Right lobe of liver (tissue), 6 donors: ENCODE results near the gene NMB. TPM values are rescaled to one million over a fixed set of nuclear protein-coding genes. Genes with fewer than 3 reads are reported as not detected.
A peak's percentile ranks its signal among the peaks of the same experiment; 100 is the strongest.

ENCODE experiments used
- ATAC-seq, 4 donors: fragments of 200-7000 bp; cut with Tn5 transposase; one replicate each; pipeline ENCODE4 v1.9.1; 2020; ENCODE audit warnings: mild to moderate bottlenecking in 4 of 4, moderate library complexity in 4 of 4
- DNase-seq, 3 donors: peaks; one replicate each; pipeline ENCODE4 v3.0.0-alpha.2; 2020
- H3K27ac ChIP-seq, 3 donors: fragments of 200-600 bp; one replicate each; pipeline ENCODE4 v1.8.0; 2022
- H3K27me3 ChIP-seq, 2 donors: fragments of 200-600 bp; one replicate each; pipeline ENCODE4 v1.8.0; 2022
- H3K36me3 ChIP-seq, 4 donors: fragments of 200-600 bp; sonication (generic) in 1 of 4; one replicate each; pipeline versions ENCODE4 v1.5.1 to v1.8.0; 2017 to 2022; ENCODE audit warnings: control low read depth in 1 of 4
- H3K4me1 ChIP-seq, 4 donors: fragments of 200-600 bp; sonication (generic) in 1 of 4; one replicate each; pipeline versions ENCODE4 v1.5.1 to v1.8.0; 2017 to 2022; ENCODE audit warnings: control low read depth in 1 of 4
- H3K4me3 ChIP-seq, 3 donors: fragments of 200-600 bp; one replicate each; pipeline ENCODE4 v1.8.0; 2022
- H3K9me3 ChIP-seq, 4 donors: fragments of 200-600 bp; sonication (generic) in 1 of 4; one replicate each; pipeline versions ENCODE4 v1.5.1 to v1.8.0; 2017 to 2022; ENCODE audit warnings: control low read depth in 1 of 4
- POLR2A ChIP-seq: fragments of 450-650 bp; IDR thresholded peaks from one replicate; pipeline ENCODE4 v1.6.1; 2017; ENCODE audit warnings: antibody characterized with exemption, mild to moderate bottlenecking
- WGBS: methylation state at CpG from one replicate; pipeline ENCODE4 v1.1.6; 2018; ENCODE audit warnings: low coverage, low lambda C conversion rate; ENCODE audit not compliant: insufficient coverage; ENCODE audit errors: missing lambda C conversion rate; 5-methylcytosine and 5-hydroxymethylcytosine counted together
- intact Hi-C, 2 donors: fragments of 100-400 bp; cut with DNase I; formaldehyde crosslinking; loops; one replicate each; pipeline versions ENCODE4 v1.11.2 to v1.14.1; 2022
- total RNA-seq, 6 experiments: library from RNA; depleted of rRNA in 2 of 6; stranded (reverse); fragments of >200 nt in 2 of 6; fragmentation: NEBNext Ultra II Directional in 3 of 6; extraction: Animal tissue kit (Norgen Biotek cat#: 25700) in 3 of 6; gene quantifications; one replicate each; pipeline versions ENCODE4 v1.1.0 to v1.2.4, GENCODE V29; 2016 to 2023
- TF ChIP-seq, protein P1 (sequence below), 4 donors: fragments of 200-600 bp in 3 of 4; fragments of 450-650 bp in 1 of 4; IDR thresholded peaks; one replicate each; pipeline versions ENCODE4 v1.5.1 to v1.8.0; 2016 to 2022; ENCODE audit warnings: antibody characterized with exemption in 4 of 4, mild to moderate bottlenecking in 2 of 4
- donor health status: DM: no; HTN: yes; CAD: no.
- donor health status: DM: no; HTN: no; CAD: no.
- donor health status: DM: no; HTN: no; CAD: no.
- donor health status: DM: no; HTN: yes; CAD: no.
- donor health status: DM: no; HTN: yes; CAD: no.

The NMB gene
- total RNA-seq, 6 experiments from 2014 or later, result 0.76 to 3.8 (median 1.7) TPM

DNA sequence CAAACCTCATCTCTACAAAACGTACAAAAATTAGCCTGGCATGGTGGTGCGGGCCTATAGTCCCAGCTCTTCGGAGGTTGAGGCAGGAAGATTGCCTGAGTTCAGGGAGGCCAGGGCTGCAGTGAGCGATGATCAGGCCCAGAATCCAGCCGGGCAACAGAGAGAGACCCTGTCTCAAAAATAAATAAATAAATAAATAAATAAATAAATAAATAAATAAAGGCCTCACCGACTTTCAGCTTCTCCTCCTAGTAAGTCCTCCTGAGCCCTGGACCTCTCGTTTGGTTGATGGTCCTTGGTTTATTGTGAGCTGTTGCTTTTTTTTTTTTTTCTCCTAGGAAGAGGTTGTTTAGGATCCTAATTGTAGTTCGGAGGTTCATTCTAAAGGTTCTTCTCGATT lies 29.0 kb downstream of the NMB start:
- no peak for ATAC-seq
- H3K9me3 ChIP-seq, result no peaks in the 10 kb centered on the region
- no peaks in the 10 kb centered on the region for H3K27me3 ChIP-seq
- TF ChIP-seq POLR2A, result no peak
- intact Hi-C loops, result no loop called here
- DNase-seq, result no peak
- H3K4me3 ChIP-seq, result no peak overlapping the region
- H3K4me1 ChIP-seq, result peaks cover 0 to 20% (median 7%) of the 10 kb centered on the region in 4 donors
- no peaks in the 10 kb centered on the region for H3K36me3 ChIP-seq
- WGBS, result 84% methylated on average over 9 of the region's 9 CpGs
- H3K27ac ChIP-seq, result no peak overlapping the region

- Histone ChIP-seq H3K36me3 (peaks cover 0 to 15% (median 9%) of the 10 kb centered on the region in 4 donors), H3K4me3 (no peak overlapping the region), H3K4me1 (peaks cover 0 to 1% (median 0%) of the 10 kb centered on the region in 4 donors), H3K27me3 (no peaks in the 10 kb centered on the region), H3K27ac (no peak overlapping the region), H3K9me3 (peaks cover 0 to 12% (median 4%) of the 10 kb centered on the region in 4 donors)
- intact Hi-C loops, result no loop called here
- TF ChIP-seq, protein P1, sequence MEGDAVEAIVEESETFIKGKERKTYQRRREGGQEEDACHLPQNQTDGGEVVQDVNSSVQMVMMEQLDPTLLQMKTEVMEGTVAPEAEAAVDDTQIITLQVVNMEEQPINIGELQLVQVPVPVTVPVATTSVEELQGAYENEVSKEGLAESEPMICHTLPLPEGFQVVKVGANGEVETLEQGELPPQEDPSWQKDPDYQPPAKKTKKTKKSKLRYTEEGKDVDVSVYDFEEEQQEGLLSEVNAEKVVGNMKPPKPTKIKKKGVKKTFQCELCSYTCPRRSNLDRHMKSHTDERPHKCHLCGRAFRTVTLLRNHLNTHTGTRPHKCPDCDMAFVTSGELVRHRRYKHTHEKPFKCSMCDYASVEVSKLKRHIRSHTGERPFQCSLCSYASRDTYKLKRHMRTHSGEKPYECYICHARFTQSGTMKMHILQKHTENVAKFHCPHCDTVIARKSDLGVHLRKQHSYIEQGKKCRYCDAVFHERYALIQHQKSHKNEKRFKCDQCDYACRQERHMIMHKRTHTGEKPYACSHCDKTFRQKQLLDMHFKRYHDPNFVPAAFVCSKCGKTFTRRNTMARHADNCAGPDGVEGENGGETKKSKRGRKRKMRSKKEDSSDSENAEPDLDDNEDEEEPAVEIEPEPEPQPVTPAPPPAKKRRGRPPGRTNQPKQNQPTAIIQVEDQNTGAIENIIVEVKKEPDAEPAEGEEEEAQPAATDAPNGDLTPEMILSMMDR (IDR thresholded peaks at IDR 0.05), result no peak
- no peak for TF ChIP-seq POLR2A
- WGBS, result 50% methylated on average over 1 of the region's 2 CpGs
- DNase-seq, result no peak
- ATAC-seq, result no peak
These were observed 32.9 kb downstream of the NMB start for GRCh38 chr15:84625123-84625522.

DNA sequence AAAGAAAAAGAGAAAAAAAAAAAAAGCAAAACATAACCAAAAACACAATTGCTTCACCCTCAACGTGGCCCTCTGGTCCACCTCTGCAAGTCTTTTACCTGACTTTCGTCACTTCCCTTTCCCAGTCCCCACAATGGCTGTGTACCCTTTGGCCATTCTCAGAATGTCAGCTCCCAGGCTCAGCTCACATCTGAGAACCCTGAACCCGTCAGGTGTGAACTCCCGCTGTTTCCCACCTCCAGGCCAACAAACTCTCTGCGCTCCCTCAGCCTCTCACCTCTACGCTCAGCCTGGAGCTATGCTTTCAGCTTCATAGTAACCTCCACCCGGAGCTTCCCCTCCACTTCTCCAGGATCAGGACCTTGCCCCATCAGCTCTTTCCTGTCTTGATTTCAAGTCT lies 33.6 kb downstream of the NMB start:
- DNase-seq (no peak), ATAC-seq (no peak)
- peaks cover 0 to 15% (median 9%) of the 10 kb centered on the region in 4 donors for H3K36me3 ChIP-seq
- no peak overlapping the region for H3K27ac ChIP-seq
- H3K27me3 ChIP-seq, result no peaks in the 10 kb centered on the region
- no peaks in the 10 kb centered on the region for H3K4me1 ChIP-seq
- WGBS, result 80% methylated on average over 6 of the region's 7 CpGs
- TF ChIP-seq, protein P1 (IDR thresholded peaks at IDR 0.05), result no peak
- TF ChIP-seq POLR2A, result no peak
- peaks cover 0 to 12% (median 4%) of the 10 kb centered on the region in 4 donors for H3K9me3 ChIP-seq
- intact Hi-C loops, result no loop called here
- no peak overlapping the region for H3K4me3 ChIP-seq

DNA sequence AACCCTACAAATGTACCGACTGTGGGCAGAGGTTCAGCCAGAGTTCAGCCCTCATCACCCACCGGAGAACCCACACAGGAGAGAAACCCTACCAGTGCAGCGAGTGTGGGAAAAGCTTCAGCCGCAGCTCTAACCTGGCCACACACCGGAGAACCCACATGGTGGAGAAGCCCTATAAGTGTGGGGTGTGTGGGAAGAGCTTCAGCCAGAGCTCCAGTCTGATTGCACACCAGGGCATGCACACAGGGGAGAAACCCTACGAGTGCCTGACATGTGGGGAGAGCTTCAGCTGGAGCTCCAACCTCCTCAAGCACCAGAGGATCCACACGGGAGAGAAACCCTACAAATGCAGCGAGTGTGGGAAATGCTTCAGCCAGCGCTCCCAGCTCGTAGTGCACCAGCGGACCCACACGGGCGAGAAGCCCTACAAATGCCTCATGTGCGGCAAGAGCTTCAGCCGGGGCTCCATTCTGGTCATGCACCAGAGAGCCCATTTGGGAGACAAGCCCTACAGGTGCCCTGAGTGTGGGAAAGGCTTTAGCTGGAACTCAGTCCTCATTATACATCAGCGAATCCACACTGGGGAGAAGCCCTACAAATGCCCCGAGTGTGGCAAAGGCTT lies 36.5 kb downstream of the NMB start:
- TF ChIP-seq, protein P1 (IDR thresholded peaks at IDR 0.05), result no peak
- TF ChIP-seq POLR2A, result no peak
- intact Hi-C loops, result no loop called here
- no peak overlapping the region for H3K27ac ChIP-seq
- H3K27me3 ChIP-seq, result no peaks in the 10 kb centered on the region
- no peak overlapping the region for H3K4me3 ChIP-seq
- H3K9me3 ChIP-seq, result peaks cover 0 to 12% (median 4%) of the 10 kb centered on the region in 4 donors
- H3K36me3 ChIP-seq, result peaks cover 0 to 15% (median 9%) of the 10 kb centered on the region in 4 donors
- ATAC-seq, result no peak
- 94% methylated on average over 9 of the region's 17 CpGs for WGBS
- peak in 1 of 3 donors; percentile 1 for DNase-seq
- no peaks in the 10 kb centered on the region for H3K4me1 ChIP-seq

DNA sequence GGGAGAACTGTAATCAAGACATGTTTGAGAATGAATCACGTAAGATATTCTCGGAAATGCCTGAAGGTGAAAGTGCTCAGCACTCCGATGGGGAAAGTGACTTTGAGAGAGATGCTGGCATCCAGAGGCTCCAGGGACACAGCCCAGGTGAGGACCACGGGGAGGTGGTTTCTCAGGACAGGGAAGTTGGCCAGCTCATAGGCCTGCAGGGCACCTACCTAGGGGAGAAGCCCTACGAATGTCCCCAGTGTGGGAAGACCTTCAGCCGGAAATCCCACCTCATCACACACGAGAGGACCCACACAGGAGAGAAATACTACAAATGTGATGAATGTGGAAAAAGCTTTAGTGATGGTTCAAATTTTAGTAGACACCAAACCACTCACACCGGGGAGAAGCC lies 37.4 kb downstream of the NMB start:
- TF ChIP-seq POLR2A, result no peak
- TF ChIP-seq, protein P1 (IDR thresholded peaks at IDR 0.05), result no peak
- Histone ChIP-seq H3K4me1 (no peaks in the 10 kb centered on the region), H3K4me3 (no peak overlapping the region), H3K27me3 (no peaks in the 10 kb centered on the region), H3K27ac (no peak overlapping the region), H3K9me3 (peaks cover 0 to 12% (median 4%) of the 10 kb centered on the region in 4 donors), H3K36me3 (peaks cover 0 to 15% (median 9%) of the 10 kb centered on the region in 4 donors)
- intact Hi-C loops, result no loop called here
- ATAC-seq, result no peak
- WGBS, result 87% methylated on average over 4 of the region's 8 CpGs
- DNase-seq, result peak in 1 of 3 donors; percentile 4
